HCT116 (cell line): ENCODE measurements around the gene FRMD8. TPM values are rescaled to one million over a fixed set of nuclear protein-coding genes. Genes with fewer than 3 reads are reported as not detected.

Experiments
- ATAC-seq: fragments of 200-7000 bp; cut with Tn5 transposase; 2 replicates; pipeline ENCODE4 v1.9.1; 2020; ENCODE audit warnings: mild to moderate bottlenecking, moderate library complexity
- BruUV-seq: library from RNA; stranded (reverse); fragments of 400-500 nt; replicated peaks from 2 replicates; lab custom pipeline; 2021; lab: Mats Ljungman, UMichigan
- CTCF ChIA-PET: fragments of 300-600 bp; sonication (Branson Sonifier 250); formaldehyde crosslinking; loops from one replicate; lab custom pipeline; 2021; ENCODE audit warnings: antibody characterized with exemption; lab: Charles Lee
- POLR2A ChIA-PET: fragments of 300-600, 350-600 bp; sonication (Branson Sonifier 250); formaldehyde crosslinking; loops from one replicate; lab custom pipeline; 2021; ENCODE audit warnings: antibody characterized with exemption; lab: Charles Lee
- RAD21 ChIA-PET, 2 experiments: fragments of 300-600 bp; sonication (Branson Sonifier 250); formaldehyde crosslinking; loops; one replicate each; lab custom pipeline; 2023; ENCODE audit warnings: low total read pairs in 2 of 2; ENCODE audit not compliant: uncharacterized antibody in 2 of 2, unreplicated experiment in 2 of 2, low non-redundant PET in 1 of 2; lab: Charles Lee
- DNase-seq: peaks from one replicate; pipeline ENCODE4 v3.0.0-alpha.2; 2010; ENCODE audit warnings: low read depth, low spot score
- H2AFZ ChIP-seq: fragments of 200-600 bp; shearing (Covaris generic), sonication (generic); 2 replicates; pipeline ENCODE4 v1.6.1; 2017; ENCODE audit warnings: low read depth, mixed run types, mixed read lengths, antibody characterized with exemption, low read length; ENCODE audit not compliant: poor library complexity, severe bottlenecking
- H3K27ac ChIP-seq: 2 replicates; pipeline ENCODE4 v1.5.1; 2012; ENCODE audit warnings: low read depth, low read length
- H3K27me3 ChIP-seq: fragments of 200-600 bp; sonication (generic); 2 replicates; pipeline ENCODE4 v1.6.1; 2016; ENCODE audit warnings: mixed run types, low read length, mixed read lengths; ENCODE audit not compliant: insufficient read depth
- H3K36me3 ChIP-seq, 2 experiments: fragments of 200-500 bp in 1 of 2; fragments of 200-600 bp in 1 of 2; sonication (Bioruptor generic) in 1 of 2; sonication (generic) in 1 of 2; 2 replicates each; pipeline versions ENCODE4 v1.5.1 to v1.6.1; 2014 to 2016; ENCODE audit warnings: low read length in 2 of 2, inconsistent platforms in 1 of 2, mixed read lengths in 1 of 2, mixed run types in 1 of 2; ENCODE audit not compliant: insufficient read depth in 2 of 2, control insufficient read depth in 1 of 2
- H3K4me1 ChIP-seq, 2 experiments: fragments of 200-600 bp in 1 of 2; sonication (generic) in 1 of 2; 2 replicates each; pipeline versions ENCODE4 v1.5.1 to v1.6.1; 2012 to 2017; ENCODE audit warnings: low read length in 2 of 2, inconsistent platforms in 1 of 2, mild to moderate bottlenecking in 1 of 2, mixed read lengths in 1 of 2, mixed run types in 1 of 2, moderate library complexity in 1 of 2; ENCODE audit not compliant: insufficient read depth in 2 of 2, control insufficient read depth in 1 of 2
- H3K4me2 ChIP-seq: fragments of 200-600 bp; sonication (generic); 2 replicates; pipeline ENCODE4 v1.6.1; 2017; ENCODE audit warnings: mixed run types, low read length, mixed read lengths
- H3K4me3 ChIP-seq, 2 experiments: fragments of 200-600 bp in 1 of 2; sonication (generic) in 1 of 2; replicated peaks in 1 of 2; 2 replicates each; pipeline ENCODE4 v1.5.1; 2011 to 2016; ENCODE audit warnings: low read length in 2 of 2, control low read depth in 1 of 2, low read depth in 1 of 2, mild to moderate bottlenecking in 1 of 2, mixed read lengths in 1 of 2, mixed run types in 1 of 2
- H3K79me2 ChIP-seq: fragments of 200-600 bp; sonication (generic); 2 replicates; pipeline ENCODE4 v1.6.1; 2017; ENCODE audit warnings: mild to moderate bottlenecking, mixed run types, low read length, moderate library complexity, mixed read lengths; ENCODE audit not compliant: insufficient read depth
- H3K9ac ChIP-seq: fragments of 200-600 bp; sonication (generic); 2 replicates; pipeline ENCODE4 v1.6.1; 2016; ENCODE audit warnings: low read length, mixed read lengths
- H3K9me2 ChIP-seq: fragments of 200-600 bp; sonication (generic), shearing (Covaris generic); 2 replicates; pipeline ENCODE4 v1.6.1; 2017; ENCODE audit warnings: mixed run types, mild to moderate bottlenecking, moderate library complexity; ENCODE audit not compliant: insufficient read depth
- H3K9me3 ChIP-seq, 2 experiments: fragments of 200-500 bp in 1 of 2; fragments of 200-600 bp in 1 of 2; sonication (Bioruptor generic) in 1 of 2; sonication (generic) in 1 of 2; 2 replicates each; pipeline ENCODE4 v1.6.1; 2014 to 2017; ENCODE audit warnings: low read length in 2 of 2, mixed read lengths in 2 of 2, inconsistent platforms in 1 of 2, low read depth in 1 of 2, mild to moderate bottlenecking in 1 of 2, mixed run types in 1 of 2, moderate library complexity in 1 of 2; ENCODE audit not compliant: control insufficient read depth in 1 of 2, insufficient read depth in 1 of 2
- H4K20me1 ChIP-seq: fragments of 200-600 bp; sonication (generic), shearing (Covaris generic); 2 replicates; pipeline ENCODE4 v1.6.1; 2017; ENCODE audit warnings: mixed run types, mild to moderate bottlenecking, moderate library complexity; ENCODE audit not compliant: insufficient read depth
- FOSL1 ChIP-seq: IDR thresholded peaks from 2 replicates; pipeline ENCODE4 v1.6.1; 2012; ENCODE audit warnings: low read depth
- POLR2AphosphoS5 ChIP-seq: IDR thresholded peaks from 2 replicates; pipeline ENCODE4 v1.6.1; 2011; ENCODE audit warnings: mild to moderate bottlenecking, low read depth, low read length, moderate library complexity
- REST ChIP-seq: IDR thresholded peaks from 2 replicates; pipeline ENCODE4 v1.6.1; 2012; ENCODE audit warnings: low read depth
- intact Hi-C: fragments of 100-400 bp; cut with micrococcal nuclease; formaldehyde crosslinking; loops from 2 replicates; pipeline ENCODE4 v1.10.0; 2022
- total RNA-seq: library from RNA; stranded (reverse); gene quantifications from one replicate; pipeline ENCODE4 v1.2.1, GENCODE V29; 2021; ENCODE audit not compliant: unreplicated experiment
- TF ChIP-seq, protein P1 (sequence below): IDR thresholded peaks from 2 replicates; pipeline ENCODE4 v1.6.1; 2011; ENCODE audit warnings: mild to moderate bottlenecking, low read length, moderate library complexity; ENCODE audit not compliant: insufficient replicate concordance; ENCODE audit errors: extremely low read depth

Gene FRMD8
- total RNA-seq, 1 experiment from 2014 or later, result 35.8 TPM

- Histone ChIP-seq H3K4me2 (no peak overlapping the region), H3K9me2 (no peaks in the 10 kb centered on the region), H3K27ac (no peak overlapping the region), H3K27me3 (no peaks in the 10 kb centered on the region), H2AFZ (no peak overlapping the region), H3K9ac (no peak overlapping the region), H4K20me1 (no peaks in the 10 kb centered on the region), H3K4me1 (peaks cover 21 to 25% of the 10 kb centered on the region in 2 experiments; a peak in 3 of 4 replicates), H3K79me2 (peaks cover 30% of the 10 kb centered on the region), H3K4me3 (no peak overlapping the region), H3K36me3 (peaks cover 0 to 28% of the 10 kb centered on the region in 2 experiments; a peak in 2 of 4 replicates), H3K9me3 (no peaks in the 10 kb centered on the region)
- ChIA-PET RAD21 (no interaction called here), POLR2A (no interaction called here), CTCF (no interaction called here)
- ATAC-seq, result no peak
- intact Hi-C loops, result no loop called here
- TF ChIP-seq, protein P1, sequence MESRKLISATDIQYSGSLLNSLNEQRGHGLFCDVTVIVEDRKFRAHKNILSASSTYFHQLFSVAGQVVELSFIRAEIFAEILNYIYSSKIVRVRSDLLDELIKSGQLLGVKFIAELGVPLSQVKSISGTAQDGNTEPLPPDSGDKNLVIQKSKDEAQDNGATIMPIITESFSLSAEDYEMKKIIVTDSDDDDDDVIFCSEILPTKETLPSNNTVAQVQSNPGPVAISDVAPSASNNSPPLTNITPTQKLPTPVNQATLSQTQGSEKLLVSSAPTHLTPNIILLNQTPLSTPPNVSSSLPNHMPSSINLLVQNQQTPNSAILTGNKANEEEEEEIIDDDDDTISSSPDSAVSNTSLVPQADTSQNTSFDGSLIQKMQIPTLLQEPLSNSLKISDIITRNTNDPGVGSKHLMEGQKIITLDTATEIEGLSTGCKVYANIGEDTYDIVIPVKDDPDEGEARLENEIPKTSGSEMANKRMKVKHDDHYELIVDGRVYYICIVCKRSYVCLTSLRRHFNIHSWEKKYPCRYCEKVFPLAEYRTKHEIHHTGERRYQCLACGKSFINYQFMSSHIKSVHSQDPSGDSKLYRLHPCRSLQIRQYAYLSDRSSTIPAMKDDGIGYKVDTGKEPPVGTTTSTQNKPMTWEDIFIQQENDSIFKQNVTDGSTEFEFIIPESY, result no peak
- no peak for TF ChIP-seq FOSL1
- TF ChIP-seq POLR2AphosphoS5, result no peak
- TF ChIP-seq REST, result no peak
- TF ChIP-seq, all 23 proteins: peak for 0
- no TSS peak for BruUV-seq
- no peak for DNase-seq
Observed at GRCh38 chr11:65438257-65439151, 52.1 kb downstream of the FRMD8 start.
